HL-60 (cell line): Measurements from ENCODE around the gene ANKS1A.

Experiments
- SPI1 ChIP-seq: IDR thresholded peaks from 2 replicates; pipeline ENCODE4 v1.6.1; 2012; ENCODE audit warnings: low read depth, mild to moderate bottlenecking, borderline replicate concordance
- TF ChIP-seq, protein P1 (sequence below): IDR thresholded peaks from 2 replicates; pipeline ENCODE4 v1.6.1; 2012; ENCODE audit warnings: low read depth; ENCODE audit not compliant: insufficient replicate concordance

DNA sequence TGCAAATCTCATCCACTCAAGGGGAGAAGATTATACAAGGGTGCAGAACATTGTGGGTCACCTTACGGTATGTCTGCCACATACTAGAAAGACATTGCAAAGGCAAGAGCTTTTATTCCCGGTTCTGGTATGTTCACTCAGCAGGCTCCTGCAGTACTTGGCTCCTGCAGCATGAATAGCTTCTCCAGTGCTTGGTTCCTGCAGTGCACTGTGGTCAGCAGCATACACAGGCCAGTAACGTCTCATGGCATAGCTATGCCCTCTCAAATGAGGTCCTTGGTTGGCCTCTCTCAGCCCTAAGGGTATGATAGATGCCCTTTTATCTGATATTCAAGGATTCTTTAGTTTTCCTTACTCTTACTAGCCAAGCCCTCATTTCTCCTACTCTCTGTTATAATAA is 239.4 kb downstream of the ANKS1A start:
- TF ChIP-seq, protein P1, sequence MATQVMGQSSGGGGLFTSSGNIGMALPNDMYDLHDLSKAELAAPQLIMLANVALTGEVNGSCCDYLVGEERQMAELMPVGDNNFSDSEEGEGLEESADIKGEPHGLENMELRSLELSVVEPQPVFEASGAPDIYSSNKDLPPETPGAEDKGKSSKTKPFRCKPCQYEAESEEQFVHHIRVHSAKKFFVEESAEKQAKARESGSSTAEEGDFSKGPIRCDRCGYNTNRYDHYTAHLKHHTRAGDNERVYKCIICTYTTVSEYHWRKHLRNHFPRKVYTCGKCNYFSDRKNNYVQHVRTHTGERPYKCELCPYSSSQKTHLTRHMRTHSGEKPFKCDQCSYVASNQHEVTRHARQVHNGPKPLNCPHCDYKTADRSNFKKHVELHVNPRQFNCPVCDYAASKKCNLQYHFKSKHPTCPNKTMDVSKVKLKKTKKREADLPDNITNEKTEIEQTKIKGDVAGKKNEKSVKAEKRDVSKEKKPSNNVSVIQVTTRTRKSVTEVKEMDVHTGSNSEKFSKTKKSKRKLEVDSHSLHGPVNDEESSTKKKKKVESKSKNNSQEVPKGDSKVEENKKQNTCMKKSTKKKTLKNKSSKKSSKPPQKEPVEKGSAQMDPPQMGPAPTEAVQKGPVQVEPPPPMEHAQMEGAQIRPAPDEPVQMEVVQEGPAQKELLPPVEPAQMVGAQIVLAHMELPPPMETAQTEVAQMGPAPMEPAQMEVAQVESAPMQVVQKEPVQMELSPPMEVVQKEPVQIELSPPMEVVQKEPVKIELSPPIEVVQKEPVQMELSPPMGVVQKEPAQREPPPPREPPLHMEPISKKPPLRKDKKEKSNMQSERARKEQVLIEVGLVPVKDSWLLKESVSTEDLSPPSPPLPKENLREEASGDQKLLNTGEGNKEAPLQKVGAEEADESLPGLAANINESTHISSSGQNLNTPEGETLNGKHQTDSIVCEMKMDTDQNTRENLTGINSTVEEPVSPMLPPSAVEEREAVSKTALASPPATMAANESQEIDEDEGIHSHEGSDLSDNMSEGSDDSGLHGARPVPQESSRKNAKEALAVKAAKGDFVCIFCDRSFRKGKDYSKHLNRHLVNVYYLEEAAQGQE, result no peak
- no peak for TF ChIP-seq SPI1
